GM20431 (cell line): ENCODE results near the gene GUCD1.
"Not testable (repeated sequence)": the region's sequence is repeated elsewhere in the genome, so short reads cannot be mapped to it uniquely, and the experiment has no call there.

Source experiments
- in situ Hi-C: fragments of 300-500 bp; cut with MseI, MboI; formaldehyde crosslinking; loops from one replicate; pipeline ENCODE4 v1.15.0; 2020; ENCODE audit warnings: low sequenced_read_pairs; ENCODE audit not compliant: unreplicated experiment

GUCD1 gene

DNA sequence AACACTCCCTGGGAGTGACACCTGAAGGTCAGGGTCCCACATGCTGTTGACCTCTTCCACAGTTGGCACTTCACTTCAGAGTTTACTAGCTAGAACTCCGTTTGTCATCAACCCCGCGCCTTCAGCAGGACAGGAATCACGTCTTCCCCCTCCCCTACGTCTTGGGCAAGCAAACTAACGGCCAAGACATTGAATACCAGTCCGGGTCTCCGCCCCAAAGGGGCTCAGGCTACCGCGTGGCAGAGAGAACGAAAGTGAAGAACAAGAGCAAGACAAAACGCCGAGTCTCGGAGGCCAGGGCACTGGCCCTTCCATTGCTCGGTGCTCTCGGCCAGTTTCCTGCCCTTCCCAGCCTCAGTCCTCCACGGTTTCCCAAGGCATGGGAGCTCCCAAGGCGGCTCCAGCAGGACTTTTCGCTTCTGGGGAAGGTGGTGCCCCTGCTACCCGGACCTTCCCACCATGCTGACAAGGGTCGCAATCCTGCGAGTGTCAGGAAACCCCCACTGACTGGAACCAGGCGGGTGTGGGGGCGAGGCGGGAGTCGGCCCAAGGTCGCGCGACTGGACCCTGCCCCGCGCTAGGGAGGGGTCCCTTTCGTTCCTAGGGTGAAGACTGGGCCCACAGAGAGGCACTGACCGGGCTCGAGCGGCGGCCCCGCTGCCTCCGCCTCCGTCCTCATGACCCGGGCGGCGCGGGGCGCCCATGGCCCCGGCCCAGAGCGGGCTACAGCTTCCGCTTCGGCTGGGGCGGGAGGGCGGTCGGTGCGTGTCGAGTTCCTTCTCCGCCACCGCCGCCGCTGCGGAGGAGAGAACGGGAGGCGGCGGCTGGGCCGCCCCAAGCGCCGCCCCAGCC, at the start of gene GUCD1:
GUCD1 (minus strand) TSS at position 826 of the 852 bp plus-strand sequence; CDS start at position 679, 147 bp downstream.
- in situ Hi-C loops: no loop called here

DNA sequence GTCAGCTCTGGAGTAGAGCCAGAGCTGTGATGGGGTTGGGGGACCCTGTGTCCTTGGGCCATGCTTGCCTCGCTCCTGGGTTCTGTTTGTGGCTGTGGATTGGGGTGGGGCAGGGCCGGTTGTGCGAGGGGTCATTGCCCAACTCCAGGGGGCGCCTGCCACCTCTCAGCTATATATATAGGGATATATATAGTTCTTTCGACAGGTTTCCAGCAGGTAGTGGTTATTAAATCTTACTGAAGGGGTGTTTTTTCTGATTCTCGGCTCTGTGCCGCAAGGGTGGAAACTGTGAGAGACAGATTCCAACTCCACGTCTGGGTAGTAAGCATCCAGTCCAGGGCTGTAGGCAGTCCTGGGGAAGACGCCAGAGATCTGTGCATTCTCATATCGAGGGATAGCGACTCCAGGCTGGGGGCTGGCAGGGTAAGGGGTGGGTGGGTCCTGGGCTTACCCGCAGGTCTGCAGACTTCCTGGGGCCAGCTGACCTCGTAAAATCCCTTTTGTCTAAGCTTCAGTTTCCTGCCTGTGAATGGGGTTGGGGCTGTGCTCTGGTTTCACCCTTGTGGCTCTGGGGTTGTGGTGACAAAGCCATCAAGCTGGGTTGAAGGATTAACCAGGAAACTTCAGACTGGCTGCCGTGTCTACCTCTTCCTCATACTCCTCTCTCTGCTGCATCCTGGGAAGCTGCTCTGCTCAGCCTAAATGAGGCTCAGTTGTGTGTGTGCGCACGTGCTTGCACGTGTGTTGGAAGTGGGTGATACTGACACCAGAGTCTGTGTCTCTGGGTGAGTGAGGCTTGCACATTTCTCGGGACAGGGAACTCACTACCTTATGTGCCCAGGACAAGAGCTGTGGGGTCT, 49.1 kb upstream of the GUCD1 start:
- in situ Hi-C loops: not testable (repeated sequence)

GRCh38 chr22:24602847-24603769, 48.2 kb upstream of the GUCD1 start, which contains the start of gene GGT1:
GGT1 (plus strand) TSS chr22:24603193; CDS start chr22:24611082, 7,889 bp downstream.
- in situ Hi-C loops: not testable (repeated sequence)

DNA sequence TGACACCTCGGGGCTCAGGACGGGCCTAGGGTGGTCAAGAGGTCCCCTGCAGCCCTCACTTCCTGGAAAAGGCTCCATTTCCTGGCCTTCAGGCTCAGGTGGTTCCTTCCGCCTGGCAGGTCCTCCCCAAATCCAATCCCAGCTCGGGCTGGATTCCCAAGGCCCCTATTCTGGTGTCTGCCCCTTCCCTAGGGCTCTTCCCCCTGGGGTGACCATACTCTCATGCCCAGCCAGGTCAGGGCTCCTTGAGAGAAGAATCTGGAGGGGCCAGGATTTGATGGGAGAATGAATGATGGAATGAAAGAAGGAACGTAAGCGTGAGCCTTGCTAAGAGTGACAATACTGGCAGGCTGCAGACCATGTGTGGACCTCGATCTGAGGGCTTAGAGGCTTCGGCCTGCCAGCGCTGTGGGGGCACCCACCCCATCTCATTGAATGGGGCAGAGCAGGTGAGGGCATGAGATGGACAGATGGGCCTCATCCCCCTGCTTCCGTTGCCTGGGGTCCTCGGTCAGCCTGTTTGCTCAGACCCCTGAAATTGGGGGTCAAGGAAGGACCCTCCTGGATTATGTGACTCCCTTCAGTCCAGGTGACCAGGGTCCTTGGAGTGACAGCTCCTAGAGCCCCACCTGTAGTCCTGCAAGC, 47.3 kb upstream of the GUCD1 start:
- in situ Hi-C loops: not testable (repeated sequence)

DNA sequence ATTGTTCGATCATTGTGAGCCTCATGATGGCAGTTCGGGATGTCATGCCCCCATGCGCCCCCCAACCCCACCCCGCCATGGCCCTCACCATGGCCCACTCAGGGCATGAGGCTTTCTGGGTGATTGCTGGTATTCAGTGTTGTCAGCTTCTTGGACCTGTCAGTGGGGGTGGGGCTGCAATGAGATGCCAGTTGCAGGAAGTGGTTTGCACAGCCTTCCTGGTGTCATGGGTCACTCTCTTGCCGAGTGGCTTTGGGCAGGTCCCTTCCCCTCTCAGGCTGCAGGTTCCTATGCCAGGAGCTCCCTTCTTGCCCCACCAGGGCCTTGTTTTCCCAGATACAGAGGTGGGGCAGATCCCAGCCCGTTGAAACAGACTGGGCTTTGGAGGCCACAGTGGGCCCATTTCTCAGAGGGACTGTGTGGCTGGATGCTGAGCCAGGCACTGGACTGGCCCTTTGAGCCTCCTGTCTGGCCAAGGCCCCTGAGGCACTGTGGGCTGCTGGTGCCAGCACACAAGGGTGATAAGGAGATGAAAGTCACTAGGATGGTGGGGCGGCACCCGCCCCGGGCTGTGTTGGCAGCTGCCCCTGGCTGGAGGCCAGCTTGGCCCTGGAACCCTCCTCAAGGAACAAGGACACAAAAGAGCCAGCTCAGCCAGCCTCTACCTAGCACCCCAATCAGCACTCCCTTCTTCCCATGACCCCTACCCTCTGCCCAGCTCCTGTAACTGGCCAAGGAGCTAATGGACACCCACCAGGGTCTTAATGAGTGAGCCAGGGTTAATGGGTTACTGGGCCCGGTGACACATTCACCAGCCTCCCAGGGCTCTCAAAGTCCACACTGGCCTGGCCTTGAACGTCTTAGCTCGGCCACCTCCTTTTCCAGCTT, 46.5 kb upstream of the GUCD1 start:
- in situ Hi-C loops: no loop called here

- in situ Hi-C loops: not testable (repeated sequence)
These were observed 45.2 kb upstream of the GUCD1 start for GRCh38 chr22:24599958-24600715.

GRCh38 chr22:24599514-24599913, 44.6 kb upstream of the GUCD1 start:
- in situ Hi-C loops: no loop called here

- in situ Hi-C loops: not testable (repeated sequence)
These were observed 42.1 kb upstream of the GUCD1 start for GRCh38 chr22:24597076-24597475.

DNA sequence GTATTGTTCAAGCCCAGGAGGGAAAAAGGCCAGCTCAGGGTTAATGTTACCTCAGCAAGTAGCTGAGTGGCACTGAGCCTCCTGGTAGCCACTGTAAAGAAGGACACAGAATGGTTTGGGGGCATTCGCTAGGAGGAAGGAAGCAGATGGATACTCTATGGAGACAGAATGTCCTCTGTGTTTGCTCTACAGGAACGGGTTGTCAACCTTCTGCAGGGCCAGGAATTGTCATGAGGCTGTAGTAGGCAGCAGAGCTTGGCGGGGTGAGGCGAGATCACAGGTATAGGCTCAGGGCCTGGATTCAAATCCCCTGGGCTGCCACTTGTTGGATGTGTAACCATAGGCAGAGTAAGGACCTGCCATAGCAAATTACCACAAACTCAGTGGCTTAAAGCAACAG, 40.9 kb upstream of the GUCD1 start:
- in situ Hi-C loops: no loop called here

DNA sequence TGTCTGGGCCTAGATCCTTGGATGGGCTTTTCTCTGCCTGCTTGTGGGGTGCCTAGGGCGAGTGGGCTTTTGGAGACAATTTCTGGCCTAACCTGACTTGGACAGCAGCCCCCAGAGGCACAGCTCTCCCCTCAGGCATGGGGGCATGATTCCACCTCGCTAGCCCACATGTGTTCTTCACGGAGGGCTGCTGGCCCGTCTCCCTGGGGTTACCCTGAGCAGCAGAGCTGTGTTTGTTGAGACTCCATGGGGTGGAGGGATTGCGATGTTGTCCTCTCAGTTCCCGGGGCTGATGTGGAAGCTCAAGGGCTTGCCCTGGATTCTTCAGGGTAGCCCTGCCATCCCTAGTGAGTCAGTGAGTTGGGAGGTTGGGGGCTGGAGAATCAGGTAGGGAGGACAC, 40.3 kb upstream of the GUCD1 start:
- in situ Hi-C loops: no loop called here

DNA sequence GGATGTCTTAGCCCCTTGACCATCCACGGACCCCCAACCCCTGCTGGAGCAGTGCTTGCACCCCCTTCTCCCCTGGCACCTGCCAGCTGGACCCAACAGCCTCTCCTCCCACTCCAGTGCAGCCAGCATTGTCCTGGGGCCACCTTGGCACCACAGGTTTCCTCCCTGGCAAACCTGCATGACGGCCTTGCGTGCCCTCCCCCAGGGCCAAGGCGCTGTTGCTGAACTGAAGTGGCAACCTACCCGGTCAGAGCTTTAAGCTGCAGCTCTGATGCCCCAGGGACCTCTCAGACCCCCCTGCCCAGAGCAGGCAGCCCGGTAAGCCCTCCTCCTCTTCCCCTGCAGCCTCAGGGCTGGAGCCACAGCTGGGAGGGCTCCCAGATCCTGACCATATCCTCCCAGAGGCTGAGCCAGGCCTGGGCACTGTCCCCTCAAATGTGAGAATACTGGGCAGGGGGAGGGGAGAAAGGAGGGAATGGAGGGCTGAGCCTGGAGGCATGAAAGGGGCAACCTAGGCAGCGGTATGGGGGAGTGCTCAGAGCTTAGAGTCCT, 39.7 kb upstream of the GUCD1 start:
- in situ Hi-C loops: no loop called here

DNA sequence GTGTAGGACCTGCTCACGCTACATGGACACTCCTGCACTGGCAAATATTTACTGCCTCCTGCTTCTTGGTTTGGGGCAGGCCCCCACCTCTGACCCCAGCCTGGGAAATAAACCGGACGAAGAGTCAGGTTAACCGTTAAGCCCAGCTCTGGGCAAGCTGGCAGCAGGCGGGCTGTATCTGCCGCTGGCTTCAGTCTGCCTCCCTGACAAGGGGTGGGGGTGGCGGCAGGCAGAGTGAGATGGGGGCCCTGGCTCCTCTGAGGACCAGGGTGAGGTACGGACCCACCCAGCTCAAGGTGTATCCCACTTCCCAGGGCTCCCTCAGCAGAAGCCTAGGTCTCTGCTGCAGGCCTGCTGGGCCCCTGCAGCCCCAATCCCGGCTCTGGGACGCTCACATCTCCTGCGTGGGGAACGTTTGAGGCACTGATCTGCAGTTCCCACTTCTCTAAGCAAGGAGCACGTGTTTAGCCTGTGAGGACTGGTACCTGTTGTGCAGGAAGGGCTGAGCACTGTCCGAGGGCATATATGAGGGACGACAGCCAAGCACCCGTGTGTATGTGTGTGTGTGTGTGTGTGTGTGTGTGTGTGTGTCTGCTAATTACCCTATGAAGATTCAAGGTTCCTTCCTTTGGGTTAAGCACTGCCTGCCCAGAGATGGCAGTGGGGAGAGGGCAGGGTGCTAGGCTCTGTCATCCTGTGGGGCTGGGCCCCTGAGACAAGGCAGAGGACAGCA, 39.1 kb upstream of the GUCD1 start:
- in situ Hi-C loops: no loop called here

- in situ Hi-C loops: not testable (repeated sequence)
These were observed 38.6 kb upstream of the GUCD1 start for GRCh38 chr22:24593559-24593835.

DNA sequence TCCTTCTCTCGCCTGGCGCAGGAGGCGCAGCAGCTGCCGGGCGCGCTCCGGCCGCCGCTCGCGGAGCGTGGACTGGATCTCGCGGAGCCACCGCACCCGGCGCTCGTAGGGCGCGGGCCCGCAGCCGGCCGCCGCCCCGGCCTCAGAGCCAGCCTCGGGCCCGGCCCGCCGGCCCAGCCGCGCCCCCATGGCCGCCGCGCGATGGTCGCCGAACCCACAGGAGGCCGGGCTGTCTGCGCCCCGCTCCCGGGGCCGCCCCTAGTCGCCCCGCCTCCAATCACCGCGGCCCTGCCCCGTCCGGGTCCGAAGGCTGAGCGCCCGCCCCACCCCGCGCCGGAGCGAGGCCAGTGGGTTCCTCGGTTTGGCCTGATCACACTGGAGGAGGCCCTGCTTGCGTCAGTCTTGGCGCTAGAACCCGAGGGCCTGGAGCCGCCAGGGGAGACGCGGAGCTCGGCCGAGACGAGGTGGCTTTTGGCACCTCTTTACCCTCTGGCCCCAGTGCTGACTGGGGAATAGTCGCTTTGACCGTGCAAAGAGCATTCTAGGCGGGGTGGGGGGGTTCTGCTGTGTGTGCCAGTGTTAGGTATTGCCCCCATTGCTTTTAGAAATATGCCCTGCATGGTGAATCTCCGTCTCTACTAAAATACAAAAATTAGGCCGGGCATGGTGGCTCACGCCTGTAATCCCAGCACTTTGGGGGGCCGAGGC, 38.1 kb upstream of the GUCD1 start, which contains the start of gene LRRC75B:
LRRC75B (minus strand) TSS at position 223 of the 708 bp plus-strand sequence; CDS start at position 189, 34 bp downstream.
- in situ Hi-C loops: no loop called here

DNA sequence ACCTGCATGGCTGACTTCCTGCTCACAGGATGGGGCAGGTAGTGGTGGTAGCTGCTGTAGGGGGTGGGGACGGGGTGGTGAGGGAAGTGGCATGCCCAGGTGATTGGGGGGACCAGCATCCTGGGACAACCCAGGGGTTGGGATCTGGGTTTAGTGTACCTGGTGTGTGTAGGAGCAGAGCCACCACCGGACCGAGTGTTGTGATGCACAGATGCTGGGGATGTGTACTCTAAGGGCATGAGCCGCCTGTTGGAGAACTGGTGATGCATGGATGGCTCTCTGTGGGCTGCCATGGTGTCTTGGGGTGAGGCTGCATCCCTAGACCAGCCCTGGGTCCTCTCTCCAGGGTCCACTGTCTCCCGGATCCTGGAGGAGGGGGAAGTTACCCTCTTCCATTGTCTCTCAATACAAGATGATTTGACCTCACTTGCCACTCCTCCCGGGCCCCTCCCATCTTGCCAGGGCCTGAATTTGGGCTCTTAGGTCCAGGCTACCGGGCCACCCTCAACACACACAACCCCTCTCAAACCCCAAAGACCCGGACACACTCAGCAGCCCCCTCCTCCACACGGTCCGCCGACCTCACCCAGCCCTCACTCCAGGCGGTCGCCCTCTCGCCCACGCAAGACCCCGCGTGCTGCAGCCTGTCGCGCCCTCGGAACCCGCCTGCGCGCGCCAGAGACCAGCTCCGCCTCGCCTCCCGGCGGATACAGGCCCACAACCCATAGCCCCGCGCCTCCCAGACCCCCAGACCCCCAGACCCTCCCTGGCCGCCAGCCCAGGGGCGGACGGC, 37.3 kb upstream of the GUCD1 start:
- in situ Hi-C loops: no loop called here
